Measurements from ENCODE around the gene MACROD2. TPM values are rescaled to one million over a fixed set of nuclear protein-coding genes. Genes with fewer than 3 reads are reported as not detected.

Gene MACROD2
- total RNA-seq, 1 donor = 1.3 TPM

DNA sequence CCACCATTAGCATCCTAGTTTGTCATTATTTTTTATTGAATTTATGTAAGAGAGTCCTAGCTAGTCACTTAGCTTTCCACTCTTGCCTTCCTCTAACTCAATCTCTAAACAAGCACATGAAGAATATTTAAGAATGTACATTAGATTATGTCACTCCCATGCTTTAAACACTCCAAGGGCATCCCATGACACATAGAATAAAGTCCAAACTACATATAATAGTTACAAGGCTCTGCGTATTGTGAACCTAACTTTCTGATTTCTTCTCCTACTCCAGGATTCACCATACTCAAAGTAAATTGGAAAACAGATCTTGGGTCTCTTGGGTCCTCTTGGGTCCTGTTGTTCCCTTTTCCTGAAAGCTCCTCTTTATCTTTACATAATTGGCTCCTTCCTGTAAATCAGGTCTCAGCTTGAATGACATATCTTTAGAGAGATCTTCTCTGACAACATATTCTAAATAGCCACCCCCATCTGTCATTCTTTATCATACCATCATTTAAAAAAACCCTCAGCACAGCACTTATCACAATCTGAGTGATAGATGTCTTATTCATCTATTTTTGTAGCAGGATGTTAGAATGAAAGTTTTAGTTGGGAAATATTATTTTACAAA lies 1384.5 kb downstream of the MACROD2 start:
- no peak for TF ChIP-seq CTCF (IDR thresholded peaks at IDR 0.05; ENCODE audit: insufficient read depth, low read length)
- DNase-seq (ENCODE audit: low read depth) = no peak
- H3K4me3 ChIP-seq (ENCODE audit: low read depth, low read length) = no peak overlapping the region

GRCh38 chr20:15380770-15381169 lies 1385.5 kb downstream of the MACROD2 start:
- H3K4me3 ChIP-seq (ENCODE audit: low read depth, low read length) = no peak overlapping the region
- no peak for DNase-seq (ENCODE audit: low read depth)
- TF ChIP-seq CTCF (IDR thresholded peaks at IDR 0.05; ENCODE audit: insufficient read depth, low read length) = no peak

DNA sequence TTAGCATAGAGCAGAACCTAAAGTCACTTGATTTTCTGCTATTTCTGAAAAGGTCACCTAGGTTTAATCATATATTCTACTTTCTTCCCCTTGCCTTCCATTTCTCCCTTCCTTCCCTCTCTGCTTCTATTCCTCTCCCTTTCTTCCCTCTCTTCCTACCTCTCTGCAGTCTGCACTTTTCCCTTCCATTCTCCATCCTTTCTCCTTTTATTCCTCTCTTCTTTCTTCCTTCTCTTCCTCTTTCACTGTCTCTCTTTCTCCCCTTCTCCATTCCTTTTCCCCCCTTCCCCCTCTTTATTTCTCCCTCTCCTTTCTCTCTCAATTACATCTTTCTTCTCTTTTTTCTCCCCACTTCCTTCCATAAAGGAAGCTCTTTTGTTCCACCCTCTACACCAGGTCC lies 1391.9 kb downstream of the MACROD2 start:
- H3K4me3 ChIP-seq (ENCODE audit: low read depth, low read length) = no peak overlapping the region
- no peak for TF ChIP-seq CTCF (IDR thresholded peaks at IDR 0.05; ENCODE audit: insufficient read depth, low read length)
- no peak for DNase-seq (ENCODE audit: low read depth)

GRCh38 chr20:15395457-15395856 lies 1400.1 kb downstream of the MACROD2 start:
- no peak overlapping the region for H3K4me3 ChIP-seq (ENCODE audit: low read depth, low read length)
- DNase-seq (ENCODE audit: low read depth) = no peak
- no peak for TF ChIP-seq CTCF (IDR thresholded peaks at IDR 0.05; ENCODE audit: insufficient read depth, low read length)

- TF ChIP-seq CTCF (IDR thresholded peaks at IDR 0.05; ENCODE audit: insufficient read depth, low read length) = no peak
- no peak overlapping the region for H3K4me3 ChIP-seq (ENCODE audit: low read depth, low read length)
- no peak for DNase-seq (ENCODE audit: low read depth)
These were observed 1400.7 kb downstream of the MACROD2 start for GRCh38 chr20:15396026-15396425.

DNA sequence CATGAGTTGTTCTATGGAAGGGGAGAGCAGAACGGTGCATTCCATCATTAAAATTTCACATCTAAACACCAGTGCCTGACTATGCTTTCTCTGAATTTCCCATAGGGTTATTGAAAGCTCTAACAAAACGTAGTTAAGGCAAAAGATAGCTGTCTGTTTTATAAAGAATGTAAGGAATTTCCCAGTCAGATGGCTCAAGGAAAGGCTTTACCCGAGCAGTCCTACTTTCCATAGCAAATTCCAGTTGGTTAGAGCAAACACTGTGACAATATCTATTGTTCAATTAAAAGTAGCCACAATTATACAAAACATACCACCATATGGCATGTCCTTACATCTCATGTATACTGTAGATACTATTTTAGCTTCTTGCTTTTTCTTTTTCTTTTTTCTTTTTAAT lies 1401.6 kb downstream of the MACROD2 start:
- no peak overlapping the region for H3K4me3 ChIP-seq (ENCODE audit: low read depth, low read length)
- TF ChIP-seq CTCF (IDR thresholded peaks at IDR 0.05; ENCODE audit: insufficient read depth, low read length) = no peak
- no peak for DNase-seq (ENCODE audit: low read depth)

DNA sequence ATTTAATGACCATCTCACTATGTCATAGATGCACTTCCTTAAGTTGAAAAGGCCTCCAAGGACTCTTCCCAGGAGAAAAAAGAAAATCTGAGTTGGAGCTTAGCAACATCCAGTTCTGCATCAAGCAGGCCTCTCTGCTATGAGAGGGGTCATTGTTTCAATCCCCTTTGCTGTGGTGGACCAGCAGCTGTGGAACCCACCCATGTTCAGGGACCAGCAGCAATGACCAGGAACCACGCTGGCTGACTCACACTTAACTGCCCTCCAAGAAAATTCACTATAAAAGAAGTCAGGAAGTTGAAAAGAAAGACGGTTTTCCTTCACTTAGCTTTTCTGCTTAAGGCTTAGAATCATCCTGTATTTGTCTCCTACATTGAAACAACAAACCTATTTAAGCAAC lies 1404.5 kb downstream of the MACROD2 start:
- DNase-seq (ENCODE audit: low read depth) = no peak
- H3K4me3 ChIP-seq (ENCODE audit: low read depth, low read length) = no peak overlapping the region
- TF ChIP-seq CTCF (IDR thresholded peaks at IDR 0.05; ENCODE audit: insufficient read depth, low read length) = no peak
